Liver (tissue), 2 donors: ENCODE measurements around the gene ZNF540.

Experiments
- CTCF ChIP-seq: fragments of 150-350 bp; IDR thresholded peaks from 2 replicates; pipeline ENCODE4 v1.5.1; 2017; ENCODE audit warnings: improper control_type of control experiment, low read depth, low read length; ENCODE audit not compliant: missing input control
- REST ChIP-seq: IDR thresholded peaks from 2 replicates; pipeline ENCODE4 v1.6.1; 2016; ENCODE audit warnings: antibody characterized with exemption, mild to moderate bottlenecking
- YY1 ChIP-seq: IDR thresholded peaks from 2 replicates; pipeline ENCODE4 v1.6.1; 2016; ENCODE audit warnings: antibody characterized with exemption, mild to moderate bottlenecking
- donor health status: healthy.

GRCh38 chr19:37593996-37594303, 726 bp upstream of the ZNF540 start:
- TF ChIP-seq CTCF: no peak
- no peak for TF ChIP-seq YY1
- no peak for TF ChIP-seq REST
